NCI-H345 treated with DMSO at 0.1 percent for 48 hours (cell line): Measurements from ENCODE around the gene YIPF3.
"Not testable (repeated sequence)": the region's sequence is repeated elsewhere in the genome, so short reads cannot be mapped to it uniquely, and the experiment has no call there.

Experiments used
- DNase-seq: peaks from one replicate; lab custom pipeline; 2025; ENCODE audit not compliant: unreplicated experiment; lab: John Stamatoyannopoulos, UW

The YIPF3 gene

DNA sequence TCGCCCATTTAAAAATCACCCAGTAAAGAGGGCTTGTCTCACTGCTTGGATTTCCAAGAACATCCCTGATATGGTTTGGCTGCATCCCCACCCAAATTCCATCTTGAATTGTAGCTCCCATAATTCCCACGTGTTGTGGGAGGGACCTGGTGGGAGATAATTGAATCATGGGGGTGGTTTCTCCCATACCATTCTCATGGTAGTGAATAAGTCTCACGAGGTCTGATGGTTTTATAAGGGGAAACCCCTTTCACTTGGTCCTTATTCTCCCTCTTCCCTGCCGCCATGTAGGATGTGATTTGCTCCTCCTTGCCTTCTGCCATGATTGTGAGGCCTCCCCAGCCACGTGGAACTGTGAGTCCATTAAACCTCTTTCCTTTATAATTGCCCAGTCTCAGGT lies 49.5 kb downstream of the YIPF3 start:
- not testable (repeated sequence) for DNase-seq

DNA sequence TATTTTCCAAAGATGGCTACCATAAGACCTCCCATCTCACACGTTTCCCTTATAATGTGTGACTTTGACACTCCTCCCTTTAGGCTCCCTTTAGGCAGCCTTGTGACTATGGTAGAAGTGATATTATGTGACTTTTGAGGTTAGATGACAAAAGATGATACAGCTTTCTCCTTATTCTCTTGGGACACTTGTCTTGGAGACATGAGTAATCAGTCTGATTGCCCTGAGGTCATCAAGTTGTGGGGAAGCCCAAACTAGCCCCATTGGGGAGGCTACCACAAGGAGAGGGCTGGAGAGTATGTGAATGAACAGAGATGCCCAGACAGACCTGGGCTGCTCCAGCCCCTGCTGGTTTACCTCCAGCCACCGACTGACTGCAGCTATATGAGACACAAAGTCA lies 50.8 kb downstream of the YIPF3 start:
- DNase-seq: no peak

DNA sequence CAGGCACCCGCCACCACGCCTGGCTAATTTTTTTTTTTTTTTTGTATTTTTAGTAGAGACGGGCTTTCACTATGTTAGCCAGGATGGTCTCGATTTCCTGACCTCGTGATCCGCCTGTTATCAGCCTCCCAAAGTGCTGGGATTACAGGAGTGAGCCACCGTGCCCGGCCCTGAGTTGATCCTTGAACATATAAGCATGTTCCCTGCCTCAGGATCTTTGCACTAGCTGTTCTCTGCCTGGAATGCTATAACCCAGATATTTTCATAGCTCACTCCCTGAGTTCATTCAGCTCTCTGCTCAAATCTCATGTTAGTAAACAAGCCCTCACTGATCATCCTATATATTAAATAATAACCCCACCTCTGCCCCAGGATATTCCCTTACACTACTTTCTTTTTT lies 52.4 kb downstream of the YIPF3 start:
- DNase-seq: no peak

DNA sequence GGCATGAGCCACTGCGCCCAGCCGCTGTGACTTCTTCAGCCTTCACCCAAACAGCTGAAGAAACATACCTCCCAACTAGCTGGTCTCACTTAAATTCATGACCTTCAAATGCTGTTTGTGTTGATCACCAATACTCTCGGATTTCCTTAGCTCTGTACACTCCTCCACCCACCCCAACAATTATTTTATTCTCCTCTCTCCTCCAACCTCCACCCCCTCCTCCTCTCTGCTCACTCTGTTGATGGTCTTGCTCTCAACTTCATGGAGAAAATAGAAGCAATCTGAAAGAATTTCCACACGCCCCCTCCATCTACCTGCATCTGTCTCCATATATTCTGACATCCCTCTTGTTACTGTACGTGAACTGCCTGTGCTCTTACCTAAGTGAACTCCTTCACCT lies 54.8 kb downstream of the YIPF3 start:
- DNase-seq: no peak
